H1 (cell line): ENCODE results near the gene PKP1. TPM values are rescaled to one million over a fixed set of nuclear protein-coding genes. Genes with fewer than 3 reads are reported as not detected.

Experiments
- CTCF ChIA-PET: fragments of 300-600 bp; sonication (Branson Sonifier 250); formaldehyde crosslinking; loops from one replicate; lab custom pipeline; 2021; ENCODE audit not compliant: partially characterized antibody; lab: Charles Lee
- POLR2A ChIA-PET: fragments of 300-600 bp; sonication (Branson Sonifier 250); formaldehyde crosslinking; loops from one replicate; lab custom pipeline; 2021; ENCODE audit warnings: inconsistent platforms; ENCODE audit not compliant: partially characterized antibody; lab: Charles Lee
- DNase-seq, 2 experiments: peaks; one replicate each; pipeline versions ENCODE4 v3.0.0 to v3.0.0-alpha.2; 2010 to 2022; ENCODE audit warnings: low spot score in 2 of 2, low read depth in 1 of 2, mixed read lengths in 1 of 2
- FAIRE-seq: peaks from 2 replicates; lab custom pipeline; 2011; peaks lifted over from hg19 to GRCh38; lab: Jason Lieb, UNC
- H2AFZ ChIP-seq: 2 replicates; pipeline ENCODE4 v1.8.1; 2012; ENCODE audit warnings: low read length, inconsistent platforms
- H2AK5ac ChIP-seq: 2 replicates; pipeline ENCODE4 v1.6.1; 2013; ENCODE audit warnings: low read depth, low read length
- H2BK120ac ChIP-seq: replicated peaks from 2 replicates; pipeline ENCODE3; 2013; ENCODE audit warnings: low read depth, low read length, inconsistent platforms
- H2BK12ac ChIP-seq: 2 replicates; pipeline ENCODE4 v1.6.1; 2013; ENCODE audit warnings: low read depth, low read length
- H2BK15ac ChIP-seq: 2 replicates; pipeline ENCODE4 v1.6.1; 2013; ENCODE audit warnings: low read length
- H2BK20ac ChIP-seq: 2 replicates; pipeline ENCODE4 v1.6.1; 2013; ENCODE audit warnings: low read length
- H2BK5ac ChIP-seq: 2 replicates; pipeline ENCODE4 v1.6.1; 2013; ENCODE audit warnings: low read depth, low read length
- H3K14ac ChIP-seq: 2 replicates; pipeline ENCODE4 v1.6.1; 2013; ENCODE audit warnings: inconsistent platforms; ENCODE audit not compliant: insufficient read length
- H3K18ac ChIP-seq: 2 replicates; pipeline ENCODE4 v1.6.1; 2013; ENCODE audit warnings: low read length; ENCODE audit errors: extremely low read depth
- H3K23ac ChIP-seq: 2 replicates; pipeline ENCODE4 v1.6.1; 2013; ENCODE audit warnings: inconsistent platforms; ENCODE audit not compliant: insufficient read length
- H3K23me2 ChIP-seq: 2 replicates; pipeline ENCODE4 v1.6.1; 2013; ENCODE audit warnings: low read depth, low read length
- H3K27ac ChIP-seq: 2 replicates; pipeline ENCODE4 v1.6.1; 2011; ENCODE audit warnings: low read depth, low read length, inconsistent platforms
- H3K27me3 ChIP-seq, 4 experiments: replicated peaks in 1 of 4; 1 replicate in 1 of 4; 2 replicates in 3 of 4; pipeline versions ENCODE4 v1.6.1 to v1.8.1; 2011 to 2013; ENCODE audit warnings: low read length in 3 of 4, mild to moderate bottlenecking in 3 of 4, inconsistent platforms in 2 of 4, mixed read lengths in 2 of 4, moderate library complexity in 1 of 4; ENCODE audit not compliant: control insufficient read depth in 3 of 4, insufficient read depth in 3 of 4; ENCODE audit errors: extremely low read depth in 1 of 4
- H3K36me3 ChIP-seq, 4 experiments: 2 replicates each; pipeline versions ENCODE4 v1.6.1 to v1.8.1; 2011 to 2013; ENCODE audit warnings: mild to moderate bottlenecking in 4 of 4, low read length in 3 of 4, moderate library complexity in 2 of 4, control low read depth in 1 of 4, inconsistent platforms in 1 of 4; ENCODE audit not compliant: insufficient read depth in 4 of 4, control insufficient read depth in 2 of 4
- H3K4ac ChIP-seq: replicated peaks from 2 replicates; pipeline ENCODE3; 2013; ENCODE audit warnings: low read length, low read depth, mixed read lengths, inconsistent platforms; ENCODE audit not compliant: insufficient read length
- H3K4me1 ChIP-seq, 4 experiments: replicated peaks in 1 of 4; 1 replicate in 1 of 4; 2 replicates in 3 of 4; pipeline versions ENCODE4 v1.6.1 to v1.8.1; 2011 to 2013; ENCODE audit warnings: low read length in 3 of 4, inconsistent platforms in 2 of 4, mixed read lengths in 1 of 4; ENCODE audit not compliant: insufficient read depth in 4 of 4, control insufficient read depth in 3 of 4
- H3K4me2 ChIP-seq, 2 experiments: 2 replicates each; pipeline versions ENCODE4 v1.6.1 to v1.8.1; 2011 to 2013; ENCODE audit warnings: low read depth in 2 of 2, low read length in 2 of 2, control low read depth in 1 of 2, inconsistent platforms in 1 of 2, mild to moderate bottlenecking in 1 of 2; ENCODE audit not compliant: insufficient read depth in 1 of 2
- H3K4me3 ChIP-seq, 4 experiments: fragments of 200-600, 300-600 bp in 1 of 4; sonication (generic), shearing (Covaris generic), sonication (Bioruptor Twin) in 1 of 4; 2 replicates each; pipeline versions ENCODE4 v1.5.1 to v1.8.1; 2011 to 2016; ENCODE audit warnings: low read length in 4 of 4, low read depth in 3 of 4, control low read depth in 2 of 4, inconsistent platforms in 2 of 4, mild to moderate bottlenecking in 2 of 4, mixed read lengths in 1 of 4, moderate library complexity in 1 of 4; ENCODE audit not compliant: insufficient read depth in 2 of 4; ENCODE audit errors: extremely low read depth in 1 of 4
- H3K56ac ChIP-seq: replicated peaks from 2 replicates; pipeline ENCODE3; 2013; ENCODE audit warnings: low read depth, mild to moderate bottlenecking, mixed read lengths, low read length, inconsistent platforms; ENCODE audit not compliant: insufficient read length
- H3K79me1 ChIP-seq: 2 replicates; pipeline ENCODE4 v1.6.1; 2013; ENCODE audit warnings: low read depth, low read length, control low read depth
- H3K79me2 ChIP-seq, 2 experiments: 2 replicates each; pipeline versions ENCODE4 v1.6.1 to v1.8.1; 2012 to 2013; ENCODE audit warnings: low read length in 2 of 2, mild to moderate bottlenecking in 2 of 2, inconsistent platforms in 1 of 2; ENCODE audit not compliant: insufficient read depth in 2 of 2, control insufficient read depth in 1 of 2
- H3K9ac ChIP-seq, 4 experiments: replicated peaks in 1 of 4; 1 replicate in 1 of 4; 2 replicates in 3 of 4; pipeline versions ENCODE4 v1.6.1 to v1.8.1; 2011 to 2013; ENCODE audit warnings: low read depth in 3 of 4, low read length in 3 of 4, control low read depth in 2 of 4, mild to moderate bottlenecking in 2 of 4, moderate library complexity in 2 of 4, inconsistent platforms in 1 of 4; ENCODE audit errors: extremely low read depth in 1 of 4
- H3K9me3 ChIP-seq, 2 experiments: 2 replicates each; pipeline versions ENCODE4 v1.6.1 to v1.8.1; 2012 to 2013; ENCODE audit warnings: mild to moderate bottlenecking in 2 of 2, moderate library complexity in 2 of 2, control low read depth in 1 of 2, inconsistent platforms in 1 of 2, low read depth in 1 of 2, low read length in 1 of 2, mixed read lengths in 1 of 2; ENCODE audit not compliant: insufficient read depth in 2 of 2
- H4K20me1 ChIP-seq, 2 experiments: replicated peaks in 1 of 2; 2 replicates each; pipeline versions ENCODE3 to v1.8.1; 2011 to 2013; ENCODE audit warnings: inconsistent platforms in 2 of 2, low read length in 2 of 2, mild to moderate bottlenecking in 1 of 2; ENCODE audit not compliant: insufficient read depth in 2 of 2, control insufficient read depth in 1 of 2
- H4K5ac ChIP-seq: 2 replicates; pipeline ENCODE4 v1.6.1; 2013; ENCODE audit warnings: low read length, low read depth, mixed read lengths, inconsistent platforms; ENCODE audit not compliant: insufficient read length
- H4K8ac ChIP-seq: 2 replicates; pipeline ENCODE4 v1.8.0; 2013; ENCODE audit warnings: mild to moderate bottlenecking, moderate library complexity, low read length, inconsistent platforms; ENCODE audit not compliant: insufficient read depth; ENCODE audit errors: extremely low read depth
- H4K91ac ChIP-seq: replicated peaks from 2 replicates; pipeline ENCODE3; 2013; ENCODE audit warnings: low read length, mixed read lengths, inconsistent platforms; ENCODE audit not compliant: insufficient read length
- ASH2L ChIP-seq: fragments of 200-600, 300-600 bp; sonication (generic); IDR thresholded peaks from one replicate; pipeline ENCODE4 v1.7.1; 2017; ENCODE audit warnings: low read length
- CBX8 ChIP-seq: fragments of 300-800, 300-1000 bp; sonication (generic); IDR thresholded peaks from 2 replicates; pipeline ENCODE4 v1.7.1; 2016; ENCODE audit warnings: low read depth, low read length, borderline replicate concordance
- CREB1 ChIP-seq: IDR thresholded peaks from 2 replicates; pipeline ENCODE4 v1.6.1; 2012; ENCODE audit warnings: inconsistent platforms
- HDAC6 ChIP-seq: IDR thresholded peaks from one replicate; pipeline ENCODE4 v1.7.1; 2012; ENCODE audit warnings: low read depth, mild to moderate bottlenecking, inconsistent platforms, low read length, moderate library complexity
- NANOG ChIP-seq: IDR thresholded peaks from 2 replicates; pipeline ENCODE4 v1.6.1; 2011; ENCODE audit warnings: low read length, low read depth, mild to moderate bottlenecking, inconsistent platforms; ENCODE audit not compliant: insufficient read depth, poor library complexity, severe bottlenecking
- RBBP5 ChIP-seq: IDR thresholded peaks from 2 replicates; pipeline ENCODE4 v1.7.1; 2012; ENCODE audit warnings: low read depth, mild to moderate bottlenecking, inconsistent platforms, low read length, moderate library complexity, borderline replicate concordance
- RFX5 ChIP-seq: IDR thresholded peaks from 2 replicates; pipeline ENCODE4 v1.6.1; 2011; ENCODE audit warnings: low read depth, low read length, improper control_type of control experiment, borderline replicate concordance
- RNF2 ChIP-seq: fragments of 200-900, 300-1000 bp; sonication (generic); IDR thresholded peaks from 2 replicates; pipeline ENCODE4 v1.7.1; 2016; ENCODE audit warnings: borderline replicate concordance, low read depth, mild to moderate bottlenecking, antibody characterized with exemption, low read length; ENCODE audit not compliant: poor library complexity, severe bottlenecking; ENCODE audit errors: missing control alignments
- SIRT6 ChIP-seq: IDR thresholded peaks from one replicate; pipeline ENCODE4 v1.7.1; 2012; ENCODE audit warnings: low read length, inconsistent platforms
- SUZ12 ChIP-seq: fragments of 200-600 bp; sonication (generic); IDR thresholded peaks from 2 replicates; pipeline ENCODE4 v1.6.1; 2012; ENCODE audit warnings: mild to moderate bottlenecking, inconsistent platforms, low read length, moderate library complexity, mixed read lengths
- ZNF274 ChIP-seq: IDR thresholded peaks from 2 replicates; pipeline ENCODE4 v1.7.0; 2012; ENCODE audit warnings: low read length, borderline replicate concordance; ENCODE audit errors: extremely low read depth
- WGBS, 2 experiments: shearing (Covaris generic) in 1 of 2; methylation state at CpG; one replicate each; pipeline versions ENCODE4 v1.1.6 to v1.1.7; 2013 to 2015; ENCODE audit warnings: low lambda C conversion rate in 2 of 2, mixed read lengths in 2 of 2, inconsistent platforms in 1 of 2, low coverage in 1 of 2, missing lambda C conversion rate in 1 of 2; ENCODE audit not compliant: insufficient replicate concordance in 2 of 2, insufficient coverage in 1 of 2, insufficient read length in 1 of 2; ENCODE audit errors: extremely low coverage in 1 of 2, missing lambda C conversion rate in 1 of 2; 5-methylcytosine and 5-hydroxymethylcytosine counted together
- polyA plus RNA-seq, 7 experiments: library from polyadenylated mRNA; depleted of rRNA in 3 of 7; stranded (reverse) in 5 of 7; unstranded in 2 of 7; fragments of >200 nt in 5 of 7; fragments of 200-250 nt in 2 of 7; gene quantifications; 1 replicate in 5 of 7; 2 replicates in 1 of 7; 4 replicates in 1 of 7; pipeline versions ENCODE4 v1.2.1 to v1.2.3, GENCODE V29; 2011 to 2013; ENCODE audit warnings: missing spikeins in 2 of 7, mixed read lengths in 2 of 7
- total RNA-seq: library from RNA; stranded (reverse); fragmentation: NEBNext Ultra II Directional; extraction: Animal tissue kit (Norgen Biotek cat#: 25700); gene quantifications from 2 replicates; pipeline ENCODE4 v1.2.1, GENCODE V29; 2021

Gene PKP1
- total and polyA plus RNA-seq, 2 of the 8 experiments (the other 6 are each of a cell fraction or from before 2014, with no cell fraction given) = 0.21 to 0.95 TPM

DNA sequence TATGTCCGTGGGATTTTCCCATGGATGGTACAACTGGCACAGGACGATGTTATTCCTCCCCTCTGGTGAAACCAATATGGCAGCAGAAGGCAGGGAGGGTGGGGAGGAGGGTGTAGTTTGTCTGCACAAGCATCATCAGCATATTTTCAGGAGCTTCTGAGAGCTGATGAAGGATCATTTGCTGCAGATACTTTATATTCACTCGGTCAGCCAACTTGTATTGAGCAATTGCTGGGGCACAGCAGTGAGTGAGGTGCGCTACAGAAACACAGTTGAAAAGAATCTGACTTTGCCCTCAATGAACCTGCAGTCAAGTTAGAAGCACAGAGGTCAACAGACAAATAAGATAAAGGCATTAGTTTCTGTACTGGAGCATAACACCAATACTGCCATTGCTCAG lies 13.0 kb downstream of the PKP1 start:
- Histone ChIP-seq H3K27me3 (no peaks in the 10 kb centered on the region; a peak in 1 of 7 replicates), H4K5ac (no peak overlapping the region), H2AFZ (no peak overlapping the region), H3K56ac (no peak overlapping the region), H4K8ac (no peak overlapping the region), H3K27ac (no peak overlapping the region), H3K36me3 (no peaks in the 10 kb centered on the region), H3K79me2 (no peaks in the 10 kb centered on the region), H3K23me2 (no peaks in the 10 kb centered on the region), H4K20me1 (no peaks in the 10 kb centered on the region), H3K14ac (no peak overlapping the region), H3K9ac (no peak overlapping the region), H3K4ac (no peak overlapping the region), H2BK12ac (no peak overlapping the region), H3K18ac (no peak overlapping the region), H2BK5ac (no peak overlapping the region), H3K23ac (no peak overlapping the region), H3K9me3 (no peaks in the 10 kb centered on the region), H3K4me1 (peaks cover 0 to 3% (median 0%) of the 10 kb centered on the region in 4 experiments; a peak in 1 of 7 replicates), H2BK120ac (no peak overlapping the region), H3K4me2 (no peak overlapping the region), H2BK15ac (no peak overlapping the region), H3K4me3 (no peak overlapping the region), H2AK5ac (no peak overlapping the region), H3K79me1 (no peaks in the 10 kb centered on the region), H4K91ac (no peak overlapping the region), H2BK20ac (peak overlapping the region; percentile 53; the same call in 1 of the 2 replicates)
- DNase-seq = no peak
- ChIA-PET POLR2A (no interaction called here), CTCF (interaction anchor here (0.6 to 9.0 kb wide), 3 partner anchors 16 to 77 kb away, joined by 3 to 78 read pairs (median 42); no protein-coding TSS in a partner anchor)
- TF ChIP-seq CBX8 = no peak
- TF ChIP-seq ZNF274 = no peak
- no peak for TF ChIP-seq ASH2L
- no peak for TF ChIP-seq RBBP5
- TF ChIP-seq NANOG = no peak
- TF ChIP-seq SIRT6 = no peak
- TF ChIP-seq RNF2 = no peak
- TF ChIP-seq RFX5 = no peak
- TF ChIP-seq CREB1 = no peak
- TF ChIP-seq SUZ12 = no peak
- no peak for TF ChIP-seq HDAC6
- WGBS, 2 experiments = 92% methylated on average over 4 of the region's 4 CpGs; no CpG with 5 or more reads in 1 of the 2 experiments
- no peak for FAIRE-seq
